ENCODE data around the gene GIMAP4.
"Not testable (repeated sequence)": the region's sequence is repeated elsewhere in the genome, so short reads cannot be mapped to it uniquely, and the experiment has no call there.

The GIMAP4 gene

DNA sequence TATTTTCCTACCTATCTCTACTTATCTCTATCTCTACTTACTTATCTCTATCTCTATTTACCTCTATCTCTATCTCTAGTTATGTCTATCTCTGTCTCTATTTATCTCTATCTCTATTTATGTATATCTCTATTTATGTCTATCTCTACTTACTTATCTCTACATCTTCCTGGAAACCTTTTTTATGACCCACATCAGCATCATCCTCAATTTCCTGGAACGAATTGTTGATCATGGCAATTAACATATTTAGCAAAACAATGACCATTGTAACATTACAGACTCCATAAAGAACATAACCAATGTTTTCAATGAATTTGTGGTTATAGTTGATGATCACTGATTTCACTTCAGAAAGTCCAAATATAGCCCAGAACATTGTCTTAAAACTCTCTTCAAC lies 46.7 kb downstream of the GIMAP4 start:
- no peak overlapping the region for H3K4me3 ChIP-seq (ENCODE audit: control insufficient read depth, low read depth, low read length)
- TF ChIP-seq, protein P1, sequence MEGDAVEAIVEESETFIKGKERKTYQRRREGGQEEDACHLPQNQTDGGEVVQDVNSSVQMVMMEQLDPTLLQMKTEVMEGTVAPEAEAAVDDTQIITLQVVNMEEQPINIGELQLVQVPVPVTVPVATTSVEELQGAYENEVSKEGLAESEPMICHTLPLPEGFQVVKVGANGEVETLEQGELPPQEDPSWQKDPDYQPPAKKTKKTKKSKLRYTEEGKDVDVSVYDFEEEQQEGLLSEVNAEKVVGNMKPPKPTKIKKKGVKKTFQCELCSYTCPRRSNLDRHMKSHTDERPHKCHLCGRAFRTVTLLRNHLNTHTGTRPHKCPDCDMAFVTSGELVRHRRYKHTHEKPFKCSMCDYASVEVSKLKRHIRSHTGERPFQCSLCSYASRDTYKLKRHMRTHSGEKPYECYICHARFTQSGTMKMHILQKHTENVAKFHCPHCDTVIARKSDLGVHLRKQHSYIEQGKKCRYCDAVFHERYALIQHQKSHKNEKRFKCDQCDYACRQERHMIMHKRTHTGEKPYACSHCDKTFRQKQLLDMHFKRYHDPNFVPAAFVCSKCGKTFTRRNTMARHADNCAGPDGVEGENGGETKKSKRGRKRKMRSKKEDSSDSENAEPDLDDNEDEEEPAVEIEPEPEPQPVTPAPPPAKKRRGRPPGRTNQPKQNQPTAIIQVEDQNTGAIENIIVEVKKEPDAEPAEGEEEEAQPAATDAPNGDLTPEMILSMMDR (IDR thresholded peaks at IDR 0.05; ENCODE audit: control insufficient read depth, insufficient read depth, low read depth, low read length, missing control alignments) = no peak
- no peak for DNase-seq (ENCODE audit: low read depth)

DNA sequence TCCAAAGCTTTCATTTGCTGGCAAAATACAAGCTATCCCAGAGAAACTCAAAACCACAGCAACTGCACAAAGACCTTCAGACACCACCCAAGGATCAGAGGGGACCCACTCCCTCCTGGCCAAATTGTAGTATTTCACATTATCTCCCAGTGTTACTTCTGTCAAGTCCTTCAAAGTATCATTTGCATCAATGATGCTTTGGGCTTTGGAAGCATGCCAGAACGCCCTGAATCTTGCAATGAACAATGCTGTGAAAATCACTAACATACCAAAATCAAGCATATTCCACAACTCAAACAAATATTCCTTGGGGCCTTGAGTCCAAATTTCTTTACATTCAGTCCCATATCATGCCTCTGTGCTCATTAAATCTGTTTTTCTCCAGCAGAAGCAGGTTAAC lies 47.2 kb downstream of the GIMAP4 start:
- H3K4me3 ChIP-seq (ENCODE audit: control insufficient read depth, low read depth, low read length); DNase-seq (ENCODE audit: low read depth): not testable (repeated sequence)

DNA sequence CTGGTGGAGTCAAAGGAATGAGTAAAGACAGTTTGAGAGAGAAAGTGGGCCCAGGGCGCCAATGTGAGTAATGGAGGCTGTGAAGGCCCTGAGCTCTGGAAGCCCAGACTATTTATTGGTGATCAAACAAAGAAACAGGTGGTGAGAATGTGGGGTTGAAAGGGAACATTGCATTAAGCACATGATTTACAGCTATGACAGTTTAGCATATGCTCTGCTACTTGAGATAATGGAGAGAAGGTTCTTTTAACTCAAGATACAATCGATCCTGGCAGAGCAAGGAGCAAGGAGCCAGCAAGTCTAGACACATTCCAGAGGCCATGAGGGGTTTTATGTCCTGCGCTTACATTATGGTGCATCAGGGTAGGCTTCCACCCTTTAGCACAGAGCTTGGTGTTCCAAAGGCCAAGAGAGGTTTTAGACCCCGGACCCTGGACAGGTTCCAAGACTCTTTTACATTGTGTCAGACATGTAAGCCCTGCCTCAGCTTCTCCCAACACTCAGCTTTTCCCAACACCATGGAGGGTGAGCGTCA lies 48.1 kb downstream of the GIMAP4 start:
- DNase-seq (ENCODE audit: low read depth); H3K4me3 ChIP-seq (ENCODE audit: control insufficient read depth, low read depth, low read length): not testable (repeated sequence)

DNA sequence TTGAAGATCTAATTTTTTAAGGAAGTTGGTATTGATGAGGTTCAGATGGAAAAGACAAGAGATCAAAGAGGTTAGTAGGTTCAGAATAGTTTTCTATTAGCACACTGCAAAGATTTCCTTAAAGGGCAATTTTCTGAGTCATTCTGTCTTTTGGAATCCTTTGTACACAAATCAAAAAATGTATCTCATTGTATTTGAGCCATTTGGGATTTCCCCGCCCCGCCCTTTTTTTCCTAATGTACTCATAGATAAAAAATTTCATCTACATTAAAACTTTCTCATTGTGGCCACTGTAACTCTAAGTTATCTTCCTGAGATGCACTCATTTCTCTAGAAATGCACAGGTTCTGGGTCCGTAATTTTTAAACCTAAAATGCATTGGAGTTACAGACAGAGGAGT lies 52.9 kb downstream of the GIMAP4 start:
- TF ChIP-seq, protein P1 (IDR thresholded peaks at IDR 0.05; ENCODE audit: control insufficient read depth, insufficient read depth, low read depth, low read length, missing control alignments) = no peak
- H3K4me3 ChIP-seq (ENCODE audit: control insufficient read depth, low read depth, low read length) = no peak overlapping the region
- no peak for DNase-seq (ENCODE audit: low read depth)

DNA sequence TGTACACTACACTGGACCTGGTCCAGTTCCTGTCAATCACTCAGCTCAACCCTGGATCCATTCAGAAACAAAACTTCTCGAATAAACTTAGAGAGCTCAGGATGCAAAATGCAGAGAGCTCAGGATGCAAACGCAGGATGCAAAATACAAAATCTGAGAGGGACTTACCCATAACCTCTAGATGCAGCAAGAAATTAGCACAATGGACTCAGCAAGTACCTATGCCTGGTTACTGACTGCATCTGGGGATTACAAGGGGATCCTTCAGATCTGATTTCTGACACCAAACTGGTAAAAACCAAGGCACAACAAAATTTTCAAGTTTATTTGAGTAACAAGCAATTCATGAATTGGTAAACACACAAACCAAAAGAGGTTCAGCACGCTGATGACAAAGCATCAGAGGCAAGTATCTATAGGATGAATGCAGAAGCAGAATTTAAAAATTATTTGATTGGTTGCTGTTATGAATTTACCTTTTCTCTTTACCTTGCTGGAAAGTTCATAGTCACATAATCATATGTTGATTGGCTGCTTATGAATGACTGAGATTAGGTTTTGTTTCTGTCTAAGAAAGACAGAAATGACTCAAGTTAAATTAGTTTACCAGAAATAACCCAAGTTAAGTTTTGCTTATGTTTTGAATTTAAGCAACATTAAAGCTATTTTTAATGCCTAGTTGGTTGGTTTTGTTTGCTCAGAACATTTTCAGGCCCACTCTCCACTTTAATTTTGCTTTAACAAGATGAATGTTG lies 53.6 kb downstream of the GIMAP4 start:
- DNase-seq (ENCODE audit: low read depth) = no peak

DNA sequence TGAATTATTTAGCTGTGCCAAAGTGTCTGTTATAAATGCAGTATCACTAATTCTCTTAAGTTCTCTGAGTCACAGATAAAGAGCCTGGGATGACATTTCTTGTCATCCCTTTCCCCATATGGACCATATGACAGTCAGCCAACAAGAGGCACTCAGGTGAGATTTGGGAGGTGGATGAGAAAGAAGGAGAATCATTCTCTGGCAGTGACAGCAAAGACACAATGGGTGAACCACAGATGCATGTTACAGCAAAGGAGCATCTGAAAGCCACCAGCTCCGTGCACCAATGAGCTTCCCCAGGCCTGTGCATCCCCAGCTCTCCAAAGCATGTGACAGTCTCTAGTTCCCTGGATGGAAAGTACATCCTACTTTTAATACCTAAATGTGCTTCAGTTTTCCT lies 54.2 kb downstream of the GIMAP4 start:
- DNase-seq (ENCODE audit: low read depth) = no peak
- TF ChIP-seq, protein P1 (IDR thresholded peaks at IDR 0.05; ENCODE audit: control insufficient read depth, insufficient read depth, low read depth, low read length, missing control alignments) = no peak
- H3K4me3 ChIP-seq (ENCODE audit: control insufficient read depth, low read depth, low read length) = no peak overlapping the region

More for the DNA sequence above, 53.6 kb downstream of the GIMAP4 start:
- TF ChIP-seq, protein P1 (IDR thresholded peaks at IDR 0.05; ENCODE audit: control insufficient read depth, insufficient read depth, low read depth, low read length, missing control alignments) = no peak
- no peak overlapping the region for H3K4me3 ChIP-seq (ENCODE audit: control insufficient read depth, low read depth, low read length)
